HFF-Myc (cell line): Measurements from ENCODE around the gene EFCAB11.

Source experiments
- DNase-seq: peaks from one replicate; pipeline ENCODE4 v3.0.0-alpha.2; 2011; ENCODE audit warnings: low read depth; ENCODE audit errors: extremely low read depth
- H3K4me3 ChIP-seq: replicated peaks from 2 replicates; pipeline ENCODE4 v1.5.1; 2011; ENCODE audit warnings: low read depth, mild to moderate bottlenecking, control low read depth, low read length
- CTCF ChIP-seq: IDR thresholded peaks from 2 replicates; pipeline ENCODE4 v1.5.1; 2012; ENCODE audit warnings: mild to moderate bottlenecking, low read depth, low read length, control low read depth; ENCODE audit errors: missing control alignments

The EFCAB11 gene

DNA sequence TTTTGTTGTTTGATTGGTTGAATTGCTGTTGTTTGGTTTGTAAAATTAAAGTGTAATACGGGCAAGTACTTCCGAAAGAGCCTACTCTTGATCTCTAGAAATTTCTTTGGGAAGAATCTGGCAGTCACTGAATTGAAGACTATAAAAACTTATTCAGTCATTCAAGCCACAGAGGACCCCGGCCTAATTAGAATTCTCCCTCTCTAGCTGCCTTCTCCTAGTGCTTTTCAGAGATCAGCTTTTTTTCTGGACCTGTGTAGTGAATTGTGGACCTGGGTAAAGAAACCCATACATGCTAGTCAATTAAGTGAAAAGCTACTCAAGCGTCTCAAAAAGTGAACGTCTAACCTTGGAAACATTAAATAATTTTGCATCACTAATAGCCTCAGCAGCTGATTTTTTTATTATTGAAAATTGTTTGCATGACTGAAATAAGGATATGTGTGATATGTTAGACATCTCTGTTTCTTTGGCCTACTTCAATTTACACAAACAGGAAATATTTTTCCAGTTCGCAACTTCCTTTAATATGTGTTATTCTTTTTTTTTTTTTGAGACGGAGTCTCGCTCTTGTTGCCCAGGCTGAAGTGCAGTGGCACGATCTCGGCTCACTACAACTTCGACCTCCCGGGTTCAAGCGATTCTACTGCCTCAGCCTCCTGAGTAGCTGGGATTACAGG lies 27.2 kb downstream of the EFCAB11 start:
- TF ChIP-seq CTCF = no peak
- no peak overlapping the region for H3K4me3 ChIP-seq
- DNase-seq = no peak

DNA sequence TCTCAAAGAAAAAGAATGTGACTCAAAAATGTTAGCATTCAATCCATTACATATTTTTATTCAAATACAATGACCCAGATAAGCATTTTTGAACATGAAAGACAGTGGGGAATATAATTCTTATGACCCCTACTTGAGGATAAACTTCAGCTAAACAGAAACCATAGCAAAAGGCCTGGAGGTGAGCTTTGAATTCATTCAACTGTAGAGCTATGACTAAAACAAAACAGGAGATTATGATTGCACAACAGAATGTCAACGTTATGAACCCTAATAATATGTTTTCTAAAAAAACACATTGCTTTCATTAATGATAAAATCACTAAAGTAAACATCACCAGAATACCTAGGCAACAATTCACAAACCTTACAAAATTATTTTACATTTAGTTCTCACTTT lies 27.8 kb downstream of the EFCAB11 start:
- no peak overlapping the region for H3K4me3 ChIP-seq
- TF ChIP-seq CTCF = no peak
- no peak for DNase-seq

GRCh38 chr14:89924268-89924667 lies 30.3 kb downstream of the EFCAB11 start:
- no peak for TF ChIP-seq CTCF
- DNase-seq = no peak
- no peak overlapping the region for H3K4me3 ChIP-seq

GRCh38 chr14:89922031-89922907 lies 32.3 kb downstream of the EFCAB11 start:
- no peak overlapping the region for H3K4me3 ChIP-seq
- DNase-seq = no peak
- no peak for TF ChIP-seq CTCF

DNA sequence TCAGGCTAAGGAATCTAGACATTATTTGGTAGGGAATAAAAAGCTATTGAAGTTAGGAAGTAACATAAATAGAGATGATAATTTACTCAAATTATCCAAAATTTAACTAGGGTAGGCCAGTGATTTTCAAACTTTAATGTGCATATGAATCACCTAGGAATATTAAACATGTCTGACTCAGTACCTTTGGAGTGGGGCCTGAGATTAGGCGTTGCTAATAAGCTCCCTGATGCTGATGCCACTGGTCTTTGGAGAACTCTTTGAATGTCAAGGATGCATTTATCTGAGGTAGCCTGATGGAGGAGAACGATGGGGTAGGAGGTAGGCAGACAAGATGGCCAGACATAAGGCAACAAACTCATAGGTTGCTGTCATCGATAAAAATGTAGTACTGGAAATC lies 33.2 kb downstream of the EFCAB11 start:
- no peak for TF ChIP-seq CTCF
- no peak overlapping the region for H3K4me3 ChIP-seq
- no peak for DNase-seq

DNA sequence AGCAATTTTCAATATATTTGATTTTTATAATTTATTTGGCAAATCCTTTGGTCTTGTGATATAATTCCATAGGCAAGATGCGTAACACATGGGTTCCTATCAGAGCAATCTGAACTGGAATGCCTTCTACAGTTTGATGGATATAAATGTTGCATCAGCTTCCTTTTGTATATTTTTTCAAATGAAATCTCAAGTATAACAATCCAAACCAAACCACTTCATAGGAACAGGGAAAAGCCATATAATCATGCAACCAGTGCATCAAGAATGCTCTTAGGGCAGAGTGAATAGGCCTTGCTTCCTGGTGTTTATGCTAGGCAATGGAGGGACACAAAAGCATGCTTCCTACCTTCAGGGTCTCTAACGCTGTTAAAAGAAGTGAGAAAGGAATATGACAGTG lies 34.5 kb downstream of the EFCAB11 start:
- no peak overlapping the region for H3K4me3 ChIP-seq
- no peak for TF ChIP-seq CTCF
- DNase-seq = no peak
